Suprapubic skin (tissue), 4 donors: ENCODE results near the gene SYNDIG1. TPM values are rescaled to one million over a fixed set of nuclear protein-coding genes. Genes with fewer than 3 reads are reported as not detected.

Source experiments
- DNase-seq, 2 donors: peaks; one replicate each; pipeline ENCODE4 v3.0.0-alpha.2; 2019; ENCODE audit warnings: low spot score in 2 of 2
- H3K27ac ChIP-seq: fragments of 200-600 bp; sonication (generic); one replicate; pipeline ENCODE4 v1.5.1; 2019
- H3K27me3 ChIP-seq: fragments of 200-600 bp; sonication (generic); one replicate; pipeline ENCODE4 v1.5.1; 2019
- H3K36me3 ChIP-seq: fragments of 200-600 bp; sonication (generic); one replicate; pipeline ENCODE4 v1.5.1; 2019
- H3K4me1 ChIP-seq: fragments of 200-600 bp; sonication (generic); one replicate; pipeline ENCODE4 v1.5.1; 2019
- H3K4me3 ChIP-seq: fragments of 200-600 bp; sonication (generic); one replicate; pipeline ENCODE4 v1.5.1; 2019; ENCODE audit warnings: mild to moderate bottlenecking
- H3K9me3 ChIP-seq: fragments of 200-600 bp; sonication (generic); one replicate; pipeline ENCODE4 v1.5.1; 2019
- CTCF ChIP-seq, 2 donors: fragments of 200-600 bp in 1 of 2; fragments of 450-650 bp in 1 of 2; sonication (generic) in 1 of 2; IDR thresholded peaks; one replicate each; pipeline ENCODE4 v1.5.1; 2016 to 2019; ENCODE audit warnings: antibody characterized with exemption in 2 of 2, mild to moderate bottlenecking in 1 of 2, moderate library complexity in 1 of 2
- EP300 ChIP-seq: sonication (generic); formaldehyde crosslinking; IDR thresholded peaks from one replicate; pipeline ENCODE4 v1.6.1; 2017; ENCODE audit warnings: antibody characterized with exemption
- POLR2A ChIP-seq, 2 donors: fragments of 450-650 bp; IDR thresholded peaks; one replicate each; pipeline ENCODE4 v1.6.1; 2017; ENCODE audit warnings: antibody characterized with exemption in 2 of 2, mild to moderate bottlenecking in 2 of 2, moderate library complexity in 2 of 2
- POLR2AphosphoS5 ChIP-seq, 3 donors: sonication (generic); formaldehyde crosslinking; IDR thresholded peaks; one replicate each; pipeline ENCODE4 v1.6.1; 2017; ENCODE audit warnings: antibody characterized with exemption in 3 of 3
- WGBS: methylation state at CpG from one replicate; pipeline ENCODE4 v1.1.5; 2018; 5-methylcytosine and 5-hydroxymethylcytosine counted together
- total RNA-seq, 4 donors: library from RNA; depleted of rRNA; stranded (reverse); fragments of >200 nt; gene quantifications; one replicate each; pipeline ENCODE4 v1.1.0, GENCODE V29; 2016

SYNDIG1 gene
- total RNA-seq, 4 donors from 2014 or later, result not detected

DNA sequence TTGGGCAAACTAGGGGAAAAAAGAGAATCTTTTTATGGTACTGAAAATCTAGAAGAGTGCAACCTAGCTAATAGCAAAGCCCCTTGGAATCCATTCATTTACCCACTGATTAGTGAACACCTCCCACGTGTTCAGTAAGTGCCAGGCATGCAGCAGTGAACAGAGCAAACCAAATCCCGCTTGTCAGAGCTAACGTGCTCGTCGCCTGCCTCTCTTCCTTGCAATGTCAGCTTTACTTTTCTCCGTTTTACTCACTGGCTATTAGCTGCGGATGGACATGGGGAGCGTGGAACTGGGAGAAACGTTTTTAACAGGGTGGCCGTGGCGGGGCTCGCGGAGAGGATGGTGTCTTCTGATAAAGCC is 120.4 kb downstream of the SYNDIG1 start:
- no peaks in the 10 kb centered on the region for H3K27me3 ChIP-seq
- WGBS, result 88% methylated on average over 13 of the region's 13 CpGs
- H3K36me3 ChIP-seq, result no peaks in the 10 kb centered on the region
- H3K4me3 ChIP-seq, result no peak overlapping the region
- no peak for TF ChIP-seq POLR2AphosphoS5 (IDR thresholded peaks at IDR 0.05)
- TF ChIP-seq POLR2A (IDR thresholded peaks at IDR 0.05), result no peak
- no peak for TF ChIP-seq EP300
- no peak for TF ChIP-seq CTCF (IDR thresholded peaks at IDR 0.05)
- H3K27ac ChIP-seq, result no peak overlapping the region
- no peak for DNase-seq
- H3K9me3 ChIP-seq, result no peaks in the 10 kb centered on the region
- no peaks in the 10 kb centered on the region for H3K4me1 ChIP-seq

GRCh38 chr20:24590178-24590982 is 121.0 kb downstream of the SYNDIG1 start:
- H3K9me3 ChIP-seq, result no peaks in the 10 kb centered on the region
- no peak overlapping the region for H3K4me3 ChIP-seq
- WGBS, result 89% methylated on average over 28 of the region's 37 CpGs
- no peaks in the 10 kb centered on the region for H3K27me3 ChIP-seq
- DNase-seq, result no peak
- no peak for TF ChIP-seq CTCF (IDR thresholded peaks at IDR 0.05)
- no peak for TF ChIP-seq POLR2A (IDR thresholded peaks at IDR 0.05)
- TF ChIP-seq POLR2AphosphoS5 (IDR thresholded peaks at IDR 0.05), result no peak
- no peak for TF ChIP-seq EP300
- no peak overlapping the region for H3K27ac ChIP-seq
- no peaks in the 10 kb centered on the region for H3K4me1 ChIP-seq
- H3K36me3 ChIP-seq, result no peaks in the 10 kb centered on the region

GRCh38 chr20:24597051-24597450 is 127.6 kb downstream of the SYNDIG1 start:
- Histone ChIP-seq H3K27ac (no peak overlapping the region), H3K4me3 (no peak overlapping the region), H3K27me3 (no peaks in the 10 kb centered on the region), H3K4me1 (no peaks in the 10 kb centered on the region), H3K9me3 (peaks cover 6% of the 10 kb centered on the region), H3K36me3 (no peaks in the 10 kb centered on the region)
- WGBS, result 71% methylated on average over 5 of the region's 5 CpGs
- TF ChIP-seq EP300, result no peak
- TF ChIP-seq POLR2A (IDR thresholded peaks at IDR 0.05), result no peak
- no peak for TF ChIP-seq CTCF (IDR thresholded peaks at IDR 0.05)
- TF ChIP-seq POLR2AphosphoS5 (IDR thresholded peaks at IDR 0.05), result no peak
- DNase-seq, result no peak

GRCh38 chr20:24598346-24598745 is 128.9 kb downstream of the SYNDIG1 start:
- Histone ChIP-seq H3K36me3 (no peaks in the 10 kb centered on the region), H3K27ac (no peak overlapping the region), H3K9me3 (peaks cover 6% of the 10 kb centered on the region), H3K4me3 (no peak overlapping the region), H3K27me3 (no peaks in the 10 kb centered on the region), H3K4me1 (no peaks in the 10 kb centered on the region)
- 45% methylated on average over 2 of the region's 2 CpGs for WGBS
- no peak for DNase-seq
- TF ChIP-seq CTCF (IDR thresholded peaks at IDR 0.05) (no peak), POLR2AphosphoS5 (IDR thresholded peaks at IDR 0.05) (no peak)

GRCh38 chr20:24598996-24599395 is 129.6 kb downstream of the SYNDIG1 start:
- no peak for TF ChIP-seq POLR2AphosphoS5 (IDR thresholded peaks at IDR 0.05)
- no peak for TF ChIP-seq CTCF (IDR thresholded peaks at IDR 0.05)
- TF ChIP-seq EP300, result no peak
- no peak for TF ChIP-seq POLR2A (IDR thresholded peaks at IDR 0.05)
- no peak overlapping the region for H3K4me3 ChIP-seq
- no peak for DNase-seq
- H3K27ac ChIP-seq, result no peak overlapping the region
- H3K27me3 ChIP-seq, result no peaks in the 10 kb centered on the region
- H3K9me3 ChIP-seq, result peaks cover 6% of the 10 kb centered on the region
- H3K36me3 ChIP-seq, result no peaks in the 10 kb centered on the region
- H3K4me1 ChIP-seq, result no peaks in the 10 kb centered on the region
